ENCODE data around the gene PPP1R1C. TPM values are rescaled to one million over a fixed set of nuclear protein-coding genes. Genes with fewer than 3 reads are reported as not detected.

The PPP1R1C gene
- total RNA-seq, 2 donors from 2014 or later: not detected

DNA sequence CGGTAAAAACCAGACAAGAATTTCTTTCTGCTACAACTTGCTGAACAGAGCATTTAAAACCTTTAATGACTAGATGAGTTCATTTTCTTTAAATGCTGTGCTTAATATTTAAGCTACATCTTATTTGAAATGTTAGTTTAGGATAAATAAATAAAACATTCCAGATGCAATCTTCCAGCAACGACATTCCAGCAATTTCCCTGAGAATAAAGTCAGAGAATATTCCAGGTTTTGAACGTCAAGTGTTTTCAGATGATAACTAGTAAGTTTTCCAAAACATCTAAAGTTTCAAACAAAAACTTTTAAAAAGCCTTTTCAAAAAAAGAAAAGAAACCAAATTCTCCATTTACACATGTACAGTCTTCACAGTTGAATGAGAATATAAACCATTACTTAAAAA is 104.8 kb downstream of the PPP1R1C start:
- H3K9me3 ChIP-seq: no peaks in the 10 kb centered on the region
- TF ChIP-seq, protein P1, sequence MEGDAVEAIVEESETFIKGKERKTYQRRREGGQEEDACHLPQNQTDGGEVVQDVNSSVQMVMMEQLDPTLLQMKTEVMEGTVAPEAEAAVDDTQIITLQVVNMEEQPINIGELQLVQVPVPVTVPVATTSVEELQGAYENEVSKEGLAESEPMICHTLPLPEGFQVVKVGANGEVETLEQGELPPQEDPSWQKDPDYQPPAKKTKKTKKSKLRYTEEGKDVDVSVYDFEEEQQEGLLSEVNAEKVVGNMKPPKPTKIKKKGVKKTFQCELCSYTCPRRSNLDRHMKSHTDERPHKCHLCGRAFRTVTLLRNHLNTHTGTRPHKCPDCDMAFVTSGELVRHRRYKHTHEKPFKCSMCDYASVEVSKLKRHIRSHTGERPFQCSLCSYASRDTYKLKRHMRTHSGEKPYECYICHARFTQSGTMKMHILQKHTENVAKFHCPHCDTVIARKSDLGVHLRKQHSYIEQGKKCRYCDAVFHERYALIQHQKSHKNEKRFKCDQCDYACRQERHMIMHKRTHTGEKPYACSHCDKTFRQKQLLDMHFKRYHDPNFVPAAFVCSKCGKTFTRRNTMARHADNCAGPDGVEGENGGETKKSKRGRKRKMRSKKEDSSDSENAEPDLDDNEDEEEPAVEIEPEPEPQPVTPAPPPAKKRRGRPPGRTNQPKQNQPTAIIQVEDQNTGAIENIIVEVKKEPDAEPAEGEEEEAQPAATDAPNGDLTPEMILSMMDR (IDR thresholded peaks at IDR 0.05): no peak
- no peak overlapping the region for H3K4me3 ChIP-seq
- no peaks in the 10 kb centered on the region for H3K27me3 ChIP-seq (replicated peaks; ENCODE audit: insufficient read depth)
- ATAC-seq (ENCODE audit: insufficient number of reproducible peaks, low FRiP score, low read depth): no peak
- H3K36me3 ChIP-seq: no peaks in the 10 kb centered on the region
- H3K4me1 ChIP-seq (ENCODE audit: control insufficient read depth in 1 of 2, low read depth in 2 of 2): peaks cover 0 to 18% of the 10 kb centered on the region in 2 donors
- no peak overlapping the region for H3K27ac ChIP-seq
- no peak for DNase-seq (ENCODE audit: low spot score)

DNA sequence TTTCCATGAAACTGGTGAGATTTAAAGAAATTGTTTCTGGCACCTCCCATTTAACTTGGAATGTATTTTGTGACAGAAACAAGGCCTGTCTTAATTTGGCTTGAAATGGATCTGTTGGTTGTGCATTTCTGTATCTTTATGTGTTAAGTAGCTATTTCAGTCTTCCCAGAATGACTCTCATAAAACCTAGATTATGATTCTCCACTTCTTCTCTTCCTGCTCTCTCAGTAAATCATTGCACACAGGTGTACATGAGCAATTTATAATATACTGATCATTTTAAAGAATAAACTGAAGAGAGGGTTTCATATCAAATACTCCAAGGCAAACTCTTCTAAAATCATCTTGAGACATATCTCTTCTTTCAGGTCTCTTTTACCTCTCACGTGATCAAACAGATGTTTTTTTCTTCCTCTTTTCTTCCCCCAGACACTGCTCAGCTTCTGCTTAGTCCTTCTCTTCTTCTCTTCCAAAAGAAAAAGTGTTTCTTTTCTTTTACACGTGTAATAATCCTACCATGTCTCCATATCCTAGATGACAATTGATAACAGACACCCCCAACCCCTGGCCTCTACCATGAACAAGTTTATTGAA is 112.0 kb downstream of the PPP1R1C start:
- Histone ChIP-seq H3K27ac (no peak overlapping the region), H3K4me3 (no peak overlapping the region), H3K4me1 (ENCODE audit: control insufficient read depth in 1 of 2, low read depth in 2 of 2) (no peaks in the 10 kb centered on the region), H3K9me3 (no peaks in the 10 kb centered on the region), H3K27me3 (replicated peaks; ENCODE audit: insufficient read depth) (no peaks in the 10 kb centered on the region), H3K36me3 (no peaks in the 10 kb centered on the region)
- DNase-seq (ENCODE audit: low spot score) (no peak), ATAC-seq (ENCODE audit: insufficient number of reproducible peaks, low FRiP score, low read depth) (no peak)
- TF ChIP-seq, protein P1 (IDR thresholded peaks at IDR 0.05): no peak

- Histone ChIP-seq H3K4me1 (ENCODE audit: control insufficient read depth in 1 of 2, low read depth in 2 of 2) (no peaks in the 10 kb centered on the region), H3K9me3 (no peaks in the 10 kb centered on the region), H3K27ac (no peak overlapping the region), H3K36me3 (no peaks in the 10 kb centered on the region), H3K27me3 (replicated peaks; ENCODE audit: insufficient read depth) (no peaks in the 10 kb centered on the region), H3K4me3 (no peak overlapping the region)
- no peak for ATAC-seq (ENCODE audit: insufficient number of reproducible peaks, low FRiP score, low read depth)
- TF ChIP-seq, protein P1 (IDR thresholded peaks at IDR 0.05): no peak
- no peak for DNase-seq (ENCODE audit: low spot score)
Measured at GRCh38 chr2:182098648-182099047, 113.0 kb downstream of the PPP1R1C start.

DNA sequence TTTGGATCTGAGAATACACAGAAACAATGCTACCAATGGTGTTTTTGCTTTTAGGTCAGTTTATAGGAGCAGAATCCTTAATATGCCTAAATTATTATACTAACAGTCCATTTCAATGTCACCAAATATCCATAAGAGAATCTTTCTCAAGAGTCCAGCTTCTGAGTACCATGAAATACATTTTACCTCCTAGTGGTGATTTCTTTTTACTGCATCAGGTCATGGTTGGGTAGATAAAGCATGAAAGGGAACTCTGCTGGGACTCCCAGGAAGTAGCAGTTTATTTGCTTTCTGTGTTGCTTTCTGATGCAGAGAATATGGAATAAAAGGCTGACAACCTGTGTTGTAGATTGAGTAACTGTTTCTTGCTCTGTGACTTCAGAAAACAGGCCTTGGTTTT is 115.6 kb downstream of the PPP1R1C start:
- Histone ChIP-seq H3K27ac (no peak overlapping the region), H3K27me3 (replicated peaks; ENCODE audit: insufficient read depth) (no peaks in the 10 kb centered on the region)
- TF ChIP-seq, protein P1 (IDR thresholded peaks at IDR 0.05): no peak

GRCh38 chr2:182103526-182103925 is 117.9 kb downstream of the PPP1R1C start:
- H3K4me1 ChIP-seq (ENCODE audit: control insufficient read depth in 1 of 2, low read depth in 2 of 2): no peaks in the 10 kb centered on the region
- no peak overlapping the region for H3K4me3 ChIP-seq
- no peaks in the 10 kb centered on the region for H3K27me3 ChIP-seq (replicated peaks; ENCODE audit: insufficient read depth)
- TF ChIP-seq, protein P1 (IDR thresholded peaks at IDR 0.05): no peak
- H3K27ac ChIP-seq: no peak overlapping the region
- H3K9me3 ChIP-seq: no peaks in the 10 kb centered on the region
- DNase-seq (ENCODE audit: low spot score) (no peak), ATAC-seq (ENCODE audit: insufficient number of reproducible peaks, low FRiP score, low read depth) (no peak)
- no peaks in the 10 kb centered on the region for H3K36me3 ChIP-seq

More for the DNA sequence above, 115.6 kb downstream of the PPP1R1C start:
- Histone ChIP-seq H3K9me3 (no peaks in the 10 kb centered on the region), H3K36me3 (no peaks in the 10 kb centered on the region), H3K4me3 (no peak overlapping the region), H3K4me1 (ENCODE audit: control insufficient read depth in 1 of 2, low read depth in 2 of 2) (no peaks in the 10 kb centered on the region)
- ATAC-seq (ENCODE audit: insufficient number of reproducible peaks, low FRiP score, low read depth) (no peak), DNase-seq (ENCODE audit: low spot score) (no peak)

Measured in thoracic aorta (tissue), 2 donors.